ENCODE data around the gene GPC5. TPM values are rescaled to one million over a fixed set of nuclear protein-coding genes. Genes with fewer than 3 reads are reported as not detected.

Gene GPC5
- total and polyA plus RNA-seq, 2 of the 13 experiments (the other 11 are each of a cell fraction or from before 2014, with no cell fraction given) = 0.02 to 0.07 TPM

DNA sequence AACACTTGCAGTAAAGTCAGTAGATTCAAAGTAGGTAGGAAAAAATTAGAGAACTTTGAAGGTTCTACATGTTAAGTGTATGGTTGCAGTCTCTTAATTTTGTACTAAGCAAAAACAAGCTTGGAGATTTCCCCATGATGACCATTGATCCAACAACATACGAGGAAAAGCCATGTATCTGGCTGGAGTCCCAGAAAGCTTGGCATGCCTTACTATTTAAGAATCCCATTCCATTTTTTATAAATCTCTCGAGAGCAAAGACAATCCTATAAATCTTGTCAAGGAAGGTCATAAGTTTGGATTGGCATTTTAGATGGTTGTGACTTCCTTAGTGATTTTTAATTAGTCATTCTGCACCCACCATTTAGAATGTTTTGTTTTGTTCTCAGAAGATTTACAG lies 495.9 kb downstream of the GPC5 start:
- no peak overlapping the region for H3K4me2 ChIP-seq (ENCODE audit: low read depth, low read length)
- CTCF ChIA-PET (ENCODE audit: low intra/inter-chr PET ratio, low total read pairs) = no interaction called here
- 4% methylated on average over 2 of the region's 2 CpGs for WGBS (ENCODE audit: low lambda C conversion rate)
- FAIRE-seq (no peak), ATAC-seq (no peak), DNase-seq (ENCODE audit: low spot score) (no peak)
- H3K4me3 ChIP-seq (replicated peaks in 1 of 3; ENCODE audit: insufficient read depth in 1 of 3, low read depth in 2 of 3, low read length in 3 of 3) = no peak overlapping the region
- POLR2A ChIA-PET = no interaction called here
- H3K27ac ChIP-seq (ENCODE audit: extremely low read length, insufficient read depth, low read length) = no peak overlapping the region
- no peaks in the 10 kb centered on the region for H3K9me3 ChIP-seq (ENCODE audit: low read length)
- H3K9ac ChIP-seq (ENCODE audit: insufficient read depth, low read depth, low read length) = no peak overlapping the region
- in situ Hi-C loops (cut with HindIII; ENCODE audit: extremely low pct_ligation_motif_present, low pct_unique_long_range_greater_than_20kb) (no loop called here), intact Hi-C loops (cut with micrococcal nuclease; ENCODE audit: unreplicated experiment) (no loop called here)
- H3K36me3 ChIP-seq (replicated peaks in 1 of 2; ENCODE audit: control insufficient read depth in 1 of 2, insufficient read depth in 2 of 2, low read length in 2 of 2) = no peaks in the 10 kb centered on the region
- no peaks in the 10 kb centered on the region for H3K27me3 ChIP-seq (ENCODE audit: control insufficient read depth in 1 of 2, insufficient read depth in 2 of 2, low read length in 2 of 2)
- no peaks in the 10 kb centered on the region for H4K20me1 ChIP-seq (ENCODE audit: insufficient read depth, low read length)
- no peaks in the 10 kb centered on the region for H3K79me2 ChIP-seq (ENCODE audit: insufficient read depth, low read length)
- BruUV-seq (replicated peaks) = no TSS peak
- H2AFZ ChIP-seq (ENCODE audit: low read length) = no peak overlapping the region
- no peaks in the 10 kb centered on the region for H3K4me1 ChIP-seq (ENCODE audit: insufficient read depth, low read length)
- TF ChIP-seq ATAD3A (CRISPR knock-in tag; IDR thresholded peaks at IDR 0.05) = no peak
- no peak for TF ChIP-seq HDAC1 (CRISPR knock-in tag; IDR thresholded peaks at IDR 0.05)
- TF ChIP-seq ZNF33A (CRISPR knock-in tag; IDR thresholded peaks at IDR 0.05; ENCODE audit: borderline replicate concordance) = no peak

DNA sequence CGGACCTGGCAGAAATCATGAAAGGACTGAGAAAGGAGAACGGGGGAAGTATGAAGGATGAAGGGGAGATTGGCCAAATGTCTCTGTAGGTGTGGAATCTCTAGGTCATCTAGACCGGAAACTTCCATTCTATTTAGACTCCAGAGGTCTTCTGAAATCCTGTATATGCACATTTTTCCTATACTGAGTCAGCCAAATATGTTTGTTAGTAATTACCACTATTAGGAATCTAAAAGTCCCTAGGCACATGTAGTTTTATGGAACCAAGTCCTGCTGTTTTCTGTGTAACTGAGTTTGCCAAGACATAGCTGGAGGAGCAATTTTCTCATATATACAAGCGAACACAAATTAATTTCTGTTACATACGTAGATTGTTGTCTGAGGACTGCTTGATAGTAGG lies 498.1 kb downstream of the GPC5 start:
- WGBS (ENCODE audit: low lambda C conversion rate) = 2% methylated on average over 5 of the region's 5 CpGs
- Histone ChIP-seq H3K4me1 (ENCODE audit: insufficient read depth, low read length) (no peaks in the 10 kb centered on the region), H3K4me2 (ENCODE audit: low read depth, low read length) (no peak overlapping the region), H3K9ac (ENCODE audit: insufficient read depth, low read depth, low read length) (no peak overlapping the region), H4K20me1 (ENCODE audit: insufficient read depth, low read length) (no peaks in the 10 kb centered on the region), H3K36me3 (replicated peaks in 1 of 2; ENCODE audit: control insufficient read depth in 1 of 2, insufficient read depth in 2 of 2, low read length in 2 of 2) (no peaks in the 10 kb centered on the region), H3K27me3 (ENCODE audit: control insufficient read depth in 1 of 2, insufficient read depth in 2 of 2, low read length in 2 of 2) (no peaks in the 10 kb centered on the region), H3K27ac (ENCODE audit: extremely low read length, insufficient read depth, low read length) (no peak overlapping the region), H3K9me3 (ENCODE audit: low read length) (no peaks in the 10 kb centered on the region), H3K79me2 (ENCODE audit: insufficient read depth, low read length) (no peaks in the 10 kb centered on the region), H2AFZ (ENCODE audit: low read length) (peak overlapping the region; percentile 15), H3K4me3 (replicated peaks in 1 of 3; ENCODE audit: insufficient read depth in 1 of 3, low read depth in 2 of 3, low read length in 3 of 3) (no peak overlapping the region)
- ATAC-seq (no peak), FAIRE-seq (no peak), DNase-seq (ENCODE audit: low spot score) (no peak)
- no TSS peak for BruUV-seq (replicated peaks)
- CTCF ChIA-PET (ENCODE audit: low intra/inter-chr PET ratio, low total read pairs) = no interaction called here
- TF ChIP-seq CHCHD3 (CRISPR knock-in tag; IDR thresholded peaks at IDR 0.05) = no peak
- no peak for TF ChIP-seq ZNF589 (CRISPR knock-in tag; conservative IDR thresholded peaks at IDR 0.05)
- TF ChIP-seq ARNT (IDR thresholded peaks at IDR 0.05) = no peak
- no peak for TF ChIP-seq GATA4 (IDR thresholded peaks at IDR 0.05; ENCODE audit: borderline replicate concordance, low read depth)
- no peak for TF ChIP-seq ZNF276 (CRISPR knock-in tag; IDR thresholded peaks at IDR 0.05; ENCODE audit: low read depth)
- TF ChIP-seq RNF219 (CRISPR knock-in tag; IDR thresholded peaks at IDR 0.05) = no peak
- TF ChIP-seq TIGD3 (CRISPR knock-in tag; IDR thresholded peaks at IDR 0.05; ENCODE audit: borderline replicate concordance) = no peak
- no peak for TF ChIP-seq DDIT3 (CRISPR knock-in tag; IDR thresholded peaks at IDR 0.05)
- no peak for TF ChIP-seq SIN3A (IDR thresholded peaks at IDR 0.05; ENCODE audit: borderline replicate concordance, low read depth, low read length)
- TF ChIP-seq IKZF4 (CRISPR knock-in tag; IDR thresholded peaks at IDR 0.05; ENCODE audit: borderline replicate concordance, low read depth, not compliant biosample characterization) = no peak
- TF ChIP-seq RBM22 (optimal IDR thresholded peaks at IDR 0.05; ENCODE audit: low read length) = no peak
- intact Hi-C loops (cut with micrococcal nuclease; ENCODE audit: unreplicated experiment) (no loop called here), in situ Hi-C loops (cut with HindIII; ENCODE audit: extremely low pct_ligation_motif_present, low pct_unique_long_range_greater_than_20kb) (no loop called here)
- POLR2A ChIA-PET = no interaction called here

Measured in HepG2 (cell line).